HG03342 (cell line): ENCODE results near the gene ABCC12.
"Not testable (repeated sequence)": the region's sequence is repeated elsewhere in the genome, so short reads cannot be mapped to it uniquely, and the experiment has no call there.

Experiments
- ATAC-seq: cut with Tn5 transposase; IDR thresholded peaks from one replicate; pipeline ENCODE4 v1.9.1; 2021; ENCODE audit warnings: mild to moderate bottlenecking, moderate library complexity; ENCODE audit not compliant: unreplicated experiment

Gene ABCC12

DNA sequence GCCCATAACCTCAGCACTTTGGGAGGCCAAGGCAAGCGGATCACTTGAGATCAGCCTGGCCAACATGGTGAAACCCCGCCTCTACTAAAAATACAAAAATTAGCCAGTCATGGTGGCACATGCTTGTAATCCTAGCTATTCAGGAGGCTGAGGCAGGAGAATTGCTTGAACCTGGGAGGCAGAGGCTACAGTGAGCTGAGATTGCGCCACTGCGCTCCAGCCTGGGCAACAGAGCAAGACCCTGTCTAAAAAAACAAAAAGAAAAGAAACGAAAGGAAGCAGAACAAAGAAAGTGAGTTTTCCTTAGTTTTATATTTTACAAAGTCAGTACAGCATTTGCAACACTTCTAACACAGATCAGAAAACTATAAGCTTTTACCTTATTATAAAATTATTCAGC is 10.8 kb upstream of the ABCC12 start:
- ATAC-seq, result not testable (repeated sequence)

DNA sequence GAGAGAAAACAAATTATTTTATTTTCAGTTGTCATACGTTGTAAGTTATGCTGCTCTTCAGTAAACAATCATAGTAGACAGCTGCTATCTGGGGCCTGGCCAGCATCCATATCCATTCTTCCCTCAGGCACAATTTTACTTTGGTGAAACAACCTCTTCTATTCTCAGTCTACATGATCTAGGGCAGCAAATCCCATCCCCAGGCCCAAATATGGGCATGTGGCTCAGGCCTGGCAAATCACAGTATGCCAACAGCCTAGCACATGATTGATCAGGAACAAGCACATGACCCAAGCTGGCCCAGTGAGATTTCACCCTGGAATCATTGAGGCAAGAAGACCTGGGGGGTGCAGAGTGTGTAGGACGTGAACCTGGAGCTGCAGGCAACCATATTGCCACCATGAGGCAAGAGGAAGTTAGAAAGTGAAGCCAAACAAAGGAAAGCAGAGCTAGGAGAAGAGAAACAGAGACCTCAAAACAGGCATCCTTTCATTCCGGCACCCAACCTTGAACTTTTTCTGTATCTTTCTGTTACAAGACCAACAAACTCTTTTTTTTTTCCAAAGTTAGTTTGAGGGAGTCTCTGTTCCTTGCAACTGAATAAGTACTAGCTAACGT is 10.3 kb upstream of the ABCC12 start:
- no peak for ATAC-seq

- ATAC-seq, result peak; percentile 90
These were observed 9.3 kb upstream of the ABCC12 start for GRCh38 chr16:48164907-48165715.

GRCh38 chr16:48162839-48163410 is 7.1 kb upstream of the ABCC12 start:
- ATAC-seq, result no peak

GRCh38 chr16:48161906-48162305 is 6.1 kb upstream of the ABCC12 start:
- ATAC-seq, result no peak

DNA sequence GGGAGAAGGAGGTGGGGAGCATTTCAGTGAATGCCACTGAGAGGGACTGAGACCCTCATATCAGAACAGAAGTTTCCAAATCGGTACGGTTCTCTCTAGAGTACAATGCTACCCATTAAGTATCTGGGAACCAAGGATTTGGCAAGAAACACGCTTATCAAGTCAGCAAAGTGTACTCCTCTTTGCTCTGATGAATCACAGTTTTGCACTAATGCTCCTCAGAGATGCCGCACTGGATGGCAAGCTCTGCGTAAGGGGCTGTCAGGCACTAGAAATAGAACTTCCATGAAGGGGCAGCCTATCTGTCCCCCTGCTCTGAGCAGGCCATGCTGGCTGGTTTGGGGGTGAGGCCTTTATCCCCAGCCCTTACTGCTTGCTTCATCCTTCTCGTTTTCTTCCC is 4.8 kb upstream of the ABCC12 start:
- no peak for ATAC-seq

GRCh38 chr16:48158296-48158695 is 2.5 kb upstream of the ABCC12 start:
- ATAC-seq, result peak; percentile 78

GRCh38 chr16:48157794-48158193 is 2.0 kb upstream of the ABCC12 start:
- peak; percentile 11 for ATAC-seq

DNA sequence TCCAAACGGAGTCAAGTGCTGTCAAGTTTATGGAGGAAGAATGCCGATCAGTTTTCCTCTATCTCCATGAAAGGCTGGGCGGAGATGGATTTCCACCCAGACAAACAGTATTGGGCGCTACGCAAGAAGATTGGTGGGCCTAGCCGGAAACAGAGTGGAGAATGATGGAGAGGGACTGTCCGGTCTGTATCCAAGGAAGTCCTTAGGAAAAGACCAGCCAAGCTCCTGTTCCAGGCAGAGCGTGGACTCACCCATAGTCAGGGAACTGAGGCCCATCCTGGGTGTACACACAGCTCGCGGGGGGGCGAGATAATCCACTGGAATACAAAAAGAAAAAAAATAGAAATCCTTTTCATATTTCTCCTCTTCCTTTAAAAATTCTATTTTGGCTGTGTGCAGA is 1.5 kb upstream of the ABCC12 start:
- no peak for ATAC-seq

GRCh38 chr16:48156790-48157209 is 1.0 kb upstream of the ABCC12 start:
- ATAC-seq, result peak; percentile 61

DNA sequence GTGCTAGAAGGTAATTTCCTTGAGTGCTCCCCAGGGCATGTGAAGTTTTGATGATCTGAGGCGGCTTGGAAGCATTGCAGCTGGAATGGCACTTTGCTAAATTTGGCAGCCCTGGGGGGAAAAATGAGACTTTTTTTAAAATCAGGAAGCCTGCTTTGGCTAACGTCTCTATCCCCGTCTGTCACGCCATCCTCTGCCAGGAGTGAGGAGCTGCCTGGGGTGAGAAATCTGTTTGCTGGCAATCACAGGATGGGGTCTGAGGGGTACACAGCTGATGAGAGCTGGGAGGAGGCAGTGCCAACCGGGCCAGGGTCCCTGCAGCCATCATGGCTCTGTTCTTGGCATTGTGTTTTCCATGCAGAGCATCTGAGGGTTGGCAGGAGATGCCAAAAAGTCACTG is 2.0 kb downstream of the ABCC12 start:
- no peak for ATAC-seq

DNA sequence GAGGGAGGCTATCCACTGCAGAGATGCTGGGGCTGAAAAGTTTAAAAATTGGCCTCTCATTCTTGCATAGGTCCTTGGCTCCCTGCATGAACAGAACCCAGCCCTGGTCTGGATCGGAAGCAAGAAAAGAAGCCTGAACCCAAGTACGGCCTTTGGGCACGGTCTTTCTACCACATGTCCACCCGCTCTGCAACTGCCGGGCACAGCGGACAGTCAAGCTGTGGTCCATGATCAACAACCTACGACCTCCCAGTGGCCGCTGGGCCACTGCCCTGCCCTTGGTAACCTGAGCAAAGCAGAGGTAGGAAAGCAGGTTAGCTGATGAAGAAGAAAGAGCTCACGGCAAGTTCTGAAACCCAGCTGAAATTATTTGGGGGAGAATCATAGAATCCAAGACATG is 3.6 kb downstream of the ABCC12 start:
- no peak for ATAC-seq

GRCh38 chr16:48150707-48151106 is 5.1 kb downstream of the ABCC12 start:
- ATAC-seq, result no peak

- ATAC-seq, result no peak
These were observed 9.1 kb downstream of the ABCC12 start for GRCh38 chr16:48146710-48147109.

GRCh38 chr16:48146131-48146530 is 9.7 kb downstream of the ABCC12 start:
- ATAC-seq, result no peak

- no peak for ATAC-seq
These were observed 11.9 kb downstream of the ABCC12 start for GRCh38 chr16:48143812-48144368.

- no peak for ATAC-seq
These were observed 15.0 kb downstream of the ABCC12 start for GRCh38 chr16:48140821-48141220.

- no peak for ATAC-seq
These were observed 16.3 kb downstream of the ABCC12 start for GRCh38 chr16:48139517-48139916.

GRCh38 chr16:48138543-48138942 is 17.2 kb downstream of the ABCC12 start:
- no peak for ATAC-seq

DNA sequence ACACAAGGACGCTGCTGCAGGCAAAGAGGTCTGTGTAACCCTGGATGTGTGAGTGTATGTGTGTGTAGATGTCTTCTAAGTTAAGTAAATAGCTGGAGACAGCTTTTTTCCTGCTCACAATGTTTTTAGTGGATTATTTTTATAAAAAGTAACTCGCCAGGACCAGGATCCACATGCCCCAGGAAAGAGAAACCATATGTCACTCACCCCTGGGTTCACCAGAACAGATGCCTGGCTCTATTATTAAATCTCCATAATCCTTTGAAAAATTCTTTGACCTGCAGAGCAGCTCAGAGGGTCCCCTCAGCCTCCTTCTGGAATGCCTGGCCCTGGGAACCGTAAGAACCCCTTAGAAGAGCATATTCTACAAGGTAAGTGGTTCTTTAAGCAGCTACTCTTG is 18.0 kb downstream of the ABCC12 start:
- ATAC-seq, result no peak

DNA sequence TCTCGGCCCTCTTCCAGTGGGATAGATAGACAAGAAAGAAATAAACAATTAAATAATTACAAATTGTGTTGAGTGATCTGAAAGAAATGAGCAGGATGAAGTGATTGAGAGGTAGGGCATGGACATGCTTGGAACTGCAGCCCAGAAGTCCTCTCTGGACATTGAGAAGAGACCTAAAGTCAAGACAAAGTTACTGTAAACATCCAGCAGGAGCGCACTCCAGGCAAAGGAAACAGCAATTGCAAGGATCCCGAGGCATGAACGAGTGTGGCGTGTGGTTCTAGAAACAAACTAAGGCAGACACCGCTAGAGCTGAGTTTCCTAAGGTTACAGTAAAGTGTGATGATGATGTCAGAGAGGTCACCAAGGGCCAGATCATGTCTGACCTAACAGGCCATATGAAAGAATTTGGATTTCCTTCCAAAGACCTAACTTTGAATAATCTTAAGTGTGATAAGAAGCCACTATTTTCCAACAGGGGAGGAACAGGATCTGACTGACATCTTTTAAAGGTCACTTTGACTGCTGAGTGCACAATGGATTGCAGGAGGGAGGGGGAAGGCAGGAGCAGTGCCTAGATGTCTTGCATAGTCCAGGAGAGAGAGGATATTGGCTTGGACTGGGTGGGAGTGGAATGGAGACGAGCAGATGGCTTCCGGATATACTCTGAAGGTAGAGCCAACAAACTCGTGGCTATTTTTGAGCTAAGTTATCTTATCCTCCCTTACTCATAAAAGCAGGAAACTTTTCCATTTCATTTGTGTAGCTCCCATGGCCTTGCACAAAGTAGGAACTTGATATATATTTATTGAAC is 19.0 kb downstream of the ABCC12 start:
- ATAC-seq, result no peak
